NCI-H2196 (cell line): ENCODE data around the gene CLEC4F.
"Not testable (repeated sequence)": the region's sequence is repeated elsewhere in the genome, so short reads cannot be mapped to it uniquely, and the experiment has no call there.

Source experiments
- DNase-seq: peaks from one replicate; lab custom pipeline; 2025; ENCODE audit not compliant: unreplicated experiment; lab: John Stamatoyannopoulos, UW

Gene CLEC4F

DNA sequence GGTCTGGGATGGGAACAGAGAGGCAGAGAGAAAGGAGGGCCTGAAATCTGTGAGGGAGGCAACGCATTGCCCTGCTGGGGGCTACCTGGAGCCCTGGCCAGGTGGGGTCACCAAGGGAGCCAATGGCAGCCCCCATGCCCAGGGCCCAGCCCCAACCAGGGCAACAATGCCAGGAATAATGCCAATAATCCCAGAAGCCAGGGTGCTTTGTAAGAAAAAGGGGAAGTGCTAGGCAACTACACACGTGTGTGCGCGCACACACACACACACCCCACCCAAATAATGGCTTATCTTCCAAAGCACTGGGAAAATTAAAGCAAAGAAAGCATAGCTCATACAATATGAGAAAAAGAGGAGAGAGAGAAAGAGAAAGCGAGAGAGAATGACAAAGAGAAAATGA lies 7.0 kb upstream of the CLEC4F start:
- no peak for DNase-seq

DNA sequence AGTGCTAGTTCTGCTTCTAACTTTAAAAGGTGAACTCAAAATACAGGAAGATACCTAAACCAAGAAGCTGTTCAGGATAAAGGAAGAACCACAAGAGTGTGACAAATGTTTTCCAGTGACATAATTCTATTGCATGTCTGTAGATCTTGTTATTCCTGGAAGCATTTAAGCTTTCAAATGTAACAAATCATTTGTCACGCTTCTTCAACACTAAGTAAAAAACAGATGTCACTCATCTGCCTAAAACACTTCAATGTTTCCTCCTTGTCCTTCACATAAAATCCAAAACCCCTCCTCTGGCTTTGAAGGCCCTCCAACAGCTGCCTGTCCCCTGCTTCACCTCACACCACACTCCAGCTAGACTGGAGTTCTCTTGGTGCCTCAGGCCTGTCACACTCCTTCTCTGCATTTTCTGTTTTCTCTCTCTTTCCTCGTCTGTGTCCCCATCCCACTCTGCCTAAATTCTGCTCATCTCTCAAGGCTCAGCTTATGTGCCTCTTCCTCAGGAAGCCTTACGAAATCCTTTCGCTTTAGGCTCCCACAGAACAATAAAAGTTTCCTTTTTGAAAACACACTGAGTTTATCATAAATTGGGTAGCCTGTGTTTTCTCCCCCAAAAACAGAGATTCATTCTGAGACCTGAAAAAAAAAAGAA lies 6.4 kb upstream of the CLEC4F start:
- no peak for DNase-seq

DNA sequence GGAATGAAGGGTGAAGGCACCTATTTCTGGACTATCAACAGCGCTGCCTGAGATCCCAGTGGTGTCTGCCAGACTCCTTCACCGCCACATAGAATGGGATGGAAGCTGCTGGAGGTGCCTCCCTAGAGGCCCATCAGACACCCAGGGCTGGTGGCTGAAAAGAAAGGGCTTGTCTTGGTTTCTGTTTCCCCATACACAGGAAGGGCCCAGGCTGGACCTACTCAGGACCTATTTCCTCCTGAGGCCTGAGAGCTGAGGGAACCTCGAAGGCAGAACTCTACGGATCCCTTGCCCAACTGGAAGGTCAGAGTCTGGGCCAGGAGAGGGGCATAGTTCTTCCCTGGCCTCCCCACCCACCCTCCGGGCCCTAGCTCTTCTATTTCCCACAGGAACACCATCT lies 2.9 kb upstream of the CLEC4F start:
- DNase-seq: no peak

DNA sequence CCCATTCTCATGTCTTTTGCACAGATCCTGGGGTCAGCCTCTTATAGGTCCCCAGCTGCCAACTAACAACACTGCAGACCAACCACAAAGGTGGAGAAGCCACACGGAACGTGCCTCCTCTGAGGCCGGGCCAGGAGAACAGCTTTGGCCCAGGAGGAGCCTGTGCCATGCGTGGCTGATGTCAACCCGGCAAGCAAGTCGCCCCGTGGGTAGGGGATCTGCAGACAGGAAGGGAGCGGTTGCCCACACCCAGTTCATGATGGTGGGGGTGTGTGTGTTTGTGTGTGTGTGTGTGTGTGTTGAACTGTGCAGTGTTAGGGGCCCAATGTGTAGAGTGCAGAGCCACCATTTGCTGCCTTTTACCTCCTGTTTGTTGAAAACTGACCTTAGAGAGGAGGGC lies 2.4 kb upstream of the CLEC4F start:
- no peak for DNase-seq

DNA sequence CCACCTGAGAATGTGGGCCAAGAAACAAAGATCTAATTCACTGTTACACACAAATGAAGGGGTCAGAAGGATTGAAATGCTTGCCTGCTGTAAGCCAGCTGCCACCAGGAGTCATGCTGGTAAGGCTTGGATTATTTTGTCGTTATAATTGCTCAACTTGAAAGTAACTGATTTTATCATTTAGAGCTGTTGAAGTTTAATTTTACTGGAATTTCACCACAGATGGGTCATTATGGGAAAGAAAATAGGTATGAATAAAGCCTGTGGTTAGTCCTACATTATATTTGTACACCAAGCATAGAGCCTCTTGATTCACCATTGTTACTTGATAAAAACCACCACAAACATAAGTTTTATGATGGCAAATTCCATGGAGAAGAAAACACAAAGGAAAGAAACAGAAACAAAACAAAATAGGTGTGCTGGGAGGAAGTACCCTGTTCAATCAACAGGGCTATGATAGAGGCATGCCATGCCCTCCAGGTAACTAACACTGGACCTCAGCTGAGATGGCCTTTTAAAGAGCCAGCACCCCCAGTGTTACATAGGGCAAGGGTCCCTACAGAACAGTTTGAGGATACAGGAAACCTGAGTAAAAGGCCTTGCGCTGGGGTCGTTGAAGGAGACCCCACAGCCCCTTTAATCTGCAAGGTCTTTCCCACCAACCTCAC lies 3.0 kb downstream of the CLEC4F start:
- no peak for DNase-seq

DNA sequence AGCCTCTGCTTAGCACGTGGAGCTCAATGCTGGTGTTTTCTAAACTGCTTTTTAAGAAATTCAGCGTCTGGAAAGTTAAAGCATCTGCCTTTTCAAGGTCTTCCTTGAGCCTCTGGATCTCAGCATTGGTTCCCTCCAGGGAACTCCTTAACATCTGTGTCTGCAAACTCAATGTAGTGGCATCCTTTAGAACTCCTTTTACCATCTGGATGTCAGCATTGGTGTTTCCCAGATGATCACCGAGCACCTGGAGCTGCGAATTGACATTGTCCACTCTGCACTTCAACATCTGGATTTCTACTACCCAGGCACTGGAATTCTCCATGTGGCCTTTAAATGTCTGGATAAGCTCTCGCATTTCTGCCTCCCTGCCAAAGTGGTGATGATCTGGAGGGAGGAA lies 3.7 kb downstream of the CLEC4F start:
- no peak for DNase-seq

DNA sequence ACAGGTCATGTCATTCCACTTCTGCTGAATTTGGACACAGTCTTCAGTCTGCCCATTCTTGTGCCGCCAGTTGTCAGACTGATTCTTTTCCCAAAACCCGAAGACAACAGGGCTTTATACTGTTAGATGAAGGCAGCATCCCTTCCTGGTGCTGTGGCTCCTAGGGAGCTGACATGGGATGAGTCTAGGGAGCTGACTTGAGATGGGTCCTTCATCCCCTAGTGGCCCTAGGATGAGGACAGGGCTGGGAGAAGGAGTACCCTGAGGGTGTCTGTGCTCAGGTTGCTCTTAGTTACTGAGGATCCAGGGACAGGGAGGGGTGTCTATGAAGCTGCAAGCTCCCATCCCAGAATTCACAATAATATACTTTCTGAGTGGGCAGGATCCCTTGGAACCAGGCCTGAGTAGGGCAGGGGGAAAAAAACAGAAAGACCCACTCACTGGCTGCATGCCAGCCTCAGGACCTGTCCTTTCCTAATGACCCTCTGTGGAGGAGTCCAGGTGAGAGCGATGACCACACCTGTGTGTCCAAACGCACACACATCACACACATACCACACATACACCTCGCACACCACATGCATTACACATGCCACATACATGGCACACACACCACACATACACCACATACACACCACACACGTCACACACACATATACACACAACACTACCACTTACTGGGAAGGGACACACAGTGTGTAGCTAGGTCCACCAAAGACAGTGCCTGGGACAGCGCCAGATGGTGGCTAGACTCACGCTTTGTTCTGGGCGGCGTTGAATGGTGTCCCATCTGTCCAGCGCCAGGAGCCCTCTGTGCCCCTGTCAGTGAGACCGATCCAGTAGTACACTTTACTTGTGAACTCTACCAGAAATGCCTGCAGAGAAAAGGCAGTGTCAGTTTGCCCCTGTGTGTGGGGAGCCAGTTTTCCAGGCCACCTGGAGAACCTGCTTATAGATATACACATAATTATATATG lies 11.1 kb downstream of the CLEC4F start:
- DNase-seq: no peak

DNA sequence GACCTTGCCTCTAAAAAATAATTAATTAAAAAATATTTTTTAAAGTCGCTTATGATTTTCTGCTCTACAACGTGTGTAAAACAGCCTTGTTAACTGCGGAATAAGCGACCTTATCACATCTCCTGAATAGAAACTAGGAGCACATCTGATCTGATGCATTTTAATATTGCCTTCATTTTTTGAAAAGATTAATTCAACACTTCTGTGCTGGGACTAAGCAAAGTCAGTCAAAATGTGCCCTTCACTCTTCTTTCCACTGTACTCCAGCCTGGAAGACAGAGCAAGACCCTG lies 12.6 kb downstream of the CLEC4F start:
- DNase-seq: no peak

DNA sequence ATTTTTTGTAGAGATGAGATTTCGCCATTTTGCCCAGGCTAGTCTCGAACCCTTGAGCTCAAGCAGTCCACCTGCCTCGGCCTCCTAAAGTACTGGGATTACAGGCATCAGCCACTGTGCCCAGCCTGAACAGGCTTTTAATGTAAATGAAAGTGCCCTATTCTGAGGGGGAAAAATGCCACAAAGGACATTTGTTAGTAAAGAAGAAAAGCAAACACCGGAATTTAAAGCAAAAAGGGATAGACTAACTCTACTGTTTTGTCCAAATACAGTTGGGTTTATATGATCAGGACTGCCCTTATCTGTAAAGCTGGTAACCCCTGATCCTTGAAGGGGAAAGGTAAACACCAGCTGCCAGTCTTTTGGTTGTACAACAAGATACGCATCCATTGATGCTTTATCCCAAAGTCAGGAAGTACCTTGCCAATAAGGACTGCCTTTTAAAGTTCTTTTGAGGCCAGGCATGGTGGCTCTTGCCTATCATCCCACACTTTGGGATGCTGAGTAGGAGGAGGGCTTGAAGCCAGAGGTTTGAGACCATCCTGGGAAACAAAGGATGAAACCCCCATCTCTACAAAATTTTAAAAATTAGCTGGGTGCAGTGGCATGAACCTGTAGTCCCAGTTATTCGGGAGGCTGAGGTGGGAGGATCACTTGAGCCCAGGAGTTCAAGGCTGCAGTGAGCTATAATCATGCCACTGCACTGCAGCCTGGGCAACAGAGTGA lies 13.1 kb downstream of the CLEC4F start:
- DNase-seq: no peak

DNA sequence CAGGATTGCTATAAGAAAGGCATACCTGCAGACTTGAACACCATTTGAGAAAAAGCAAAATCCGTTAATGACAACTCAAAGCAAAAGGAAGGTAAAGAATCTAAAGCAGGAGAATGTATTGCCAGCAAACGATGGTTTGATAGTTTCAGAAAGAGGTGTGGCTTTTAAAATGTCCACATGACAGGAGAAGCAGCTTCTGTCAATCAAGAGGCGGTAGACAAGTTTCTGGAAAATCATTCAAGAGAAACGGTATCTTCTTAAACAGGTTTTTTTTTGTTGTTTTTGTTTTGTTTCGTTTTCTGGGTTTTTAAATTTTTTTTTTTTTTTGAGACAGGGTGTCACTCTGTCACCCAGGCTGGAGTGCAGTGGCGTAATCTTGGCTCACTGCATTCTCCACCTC lies 13.8 kb downstream of the CLEC4F start:
- no peak for DNase-seq

DNA sequence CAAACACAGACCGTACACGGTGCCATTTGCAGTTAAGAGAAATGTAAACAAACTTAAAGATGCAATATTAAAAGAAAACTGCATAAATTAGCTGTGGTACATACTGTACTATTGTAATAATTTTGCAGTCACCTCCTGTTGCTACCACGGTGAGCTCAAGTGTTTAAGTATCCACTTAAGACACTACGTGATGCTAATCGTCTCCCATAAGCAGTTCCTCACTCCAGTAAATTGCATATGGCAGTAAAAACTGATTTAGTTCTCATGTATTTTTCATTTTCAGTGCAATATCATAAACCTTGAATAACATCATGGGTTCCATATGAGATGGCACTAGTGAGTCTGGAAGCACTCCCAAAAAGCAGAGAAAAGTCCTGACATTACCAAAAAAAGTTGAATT lies 14.4 kb downstream of the CLEC4F start:
- DNase-seq: no peak

DNA sequence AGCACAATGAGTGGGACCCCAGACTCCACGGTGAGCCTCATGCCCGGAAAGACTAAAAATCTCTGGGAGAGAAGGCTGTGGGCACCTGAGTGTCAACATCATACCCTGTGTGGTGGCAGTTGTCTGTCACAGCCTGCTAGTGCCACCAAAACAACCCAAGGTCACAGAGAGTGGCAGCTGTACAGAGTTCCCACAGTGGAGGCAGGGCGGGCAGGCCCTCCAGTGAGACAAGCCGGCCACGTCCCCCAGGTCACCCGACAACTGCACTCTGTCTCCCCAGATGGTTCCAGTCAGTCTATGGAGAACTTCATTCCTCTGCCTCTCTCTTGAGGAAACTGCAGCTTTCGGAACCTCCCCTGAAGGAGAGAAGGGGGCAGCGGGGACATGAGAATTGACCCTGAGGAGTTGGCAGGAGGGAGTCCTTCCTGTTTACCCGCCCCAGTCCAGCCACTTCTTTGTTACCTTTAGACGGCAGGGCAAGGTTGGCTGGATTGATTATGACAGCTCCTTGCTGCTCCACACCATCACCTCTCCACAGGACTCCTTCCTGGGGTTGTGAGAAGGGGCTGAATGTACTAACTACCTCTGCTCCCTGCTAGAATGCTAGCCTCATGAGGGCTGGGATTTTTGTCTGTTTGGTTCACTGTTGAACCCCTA lies 18.7 kb downstream of the CLEC4F start:
- DNase-seq: no peak

DNA sequence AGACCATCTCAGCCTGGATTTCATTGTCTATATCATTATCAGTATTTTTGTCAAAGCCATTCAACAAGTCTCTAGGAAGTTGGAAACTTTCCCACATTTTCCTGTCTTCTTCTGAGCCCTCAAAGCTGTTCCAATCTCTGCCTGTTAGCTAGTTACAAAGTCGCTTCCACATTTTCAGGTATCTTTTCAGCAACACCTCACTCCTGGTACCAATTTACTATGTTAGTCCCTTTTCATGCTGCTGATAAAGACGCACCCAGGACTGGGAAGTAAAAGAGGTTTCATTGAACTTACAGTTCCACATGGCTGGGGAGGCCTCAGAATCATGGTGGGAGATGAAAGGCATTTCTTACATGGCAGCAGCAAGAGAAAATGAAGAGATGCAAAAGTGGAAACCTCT lies 20.7 kb downstream of the CLEC4F start:
- DNase-seq: no peak

DNA sequence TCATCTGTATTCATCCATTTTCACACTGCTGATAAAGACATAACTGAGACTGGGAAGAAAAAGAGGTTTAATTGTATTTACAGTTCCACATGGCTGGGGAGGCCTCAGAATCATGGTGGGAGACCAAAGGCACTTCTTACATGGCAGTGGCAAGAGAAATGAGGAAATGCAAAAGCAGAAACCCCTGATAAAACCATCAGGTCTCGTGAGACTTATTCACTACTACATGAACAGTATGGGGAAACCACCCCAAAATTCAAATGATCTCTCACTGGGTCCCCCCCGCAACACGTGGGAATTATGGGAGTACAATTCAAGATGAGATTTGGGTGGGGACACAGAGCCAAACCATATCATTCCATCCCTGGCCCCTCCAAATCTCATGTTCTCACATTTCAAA lies 22.4 kb downstream of the CLEC4F start:
- DNase-seq: not testable (repeated sequence)

DNA sequence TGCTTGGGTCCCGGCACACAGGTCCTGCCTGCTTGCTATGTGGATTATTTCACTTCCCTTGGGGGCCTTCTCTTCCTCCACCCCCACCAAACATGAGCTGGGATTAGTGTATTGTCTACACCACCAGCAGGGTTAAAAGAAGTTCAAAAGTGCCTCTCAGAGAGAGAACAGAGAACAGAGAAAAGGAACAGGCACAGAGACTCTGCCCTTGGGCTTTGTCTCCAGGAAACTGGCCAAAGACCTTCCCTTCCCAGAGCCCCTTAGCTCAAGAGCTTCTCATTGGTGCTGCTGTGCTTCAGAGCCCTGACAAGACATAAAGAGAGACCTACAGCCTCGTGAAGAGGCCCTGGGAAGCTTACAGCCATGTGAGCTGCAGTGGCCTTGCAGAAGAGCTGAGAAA lies 22.9 kb downstream of the CLEC4F start:
- no peak for DNase-seq

DNA sequence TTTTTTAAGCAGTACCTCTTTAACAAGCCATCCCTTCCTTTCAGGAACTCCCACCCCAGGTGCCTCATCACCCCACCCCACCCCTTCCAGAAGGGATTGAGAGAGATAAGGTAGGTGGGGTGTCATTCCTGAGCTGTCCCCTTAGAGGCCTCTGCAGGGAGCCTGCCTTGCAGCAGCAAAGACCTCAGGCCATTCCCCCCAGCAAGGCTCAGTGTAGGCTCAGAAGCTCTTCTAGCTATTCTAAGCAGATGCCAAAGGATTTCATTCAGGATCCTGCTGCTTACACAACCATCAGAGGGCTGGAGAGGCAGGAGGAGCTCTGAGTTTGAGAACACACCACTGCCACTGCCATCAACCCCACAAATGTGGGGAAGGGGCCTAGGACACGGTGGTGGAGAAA lies 24.1 kb downstream of the CLEC4F start:
- no peak for DNase-seq

DNA sequence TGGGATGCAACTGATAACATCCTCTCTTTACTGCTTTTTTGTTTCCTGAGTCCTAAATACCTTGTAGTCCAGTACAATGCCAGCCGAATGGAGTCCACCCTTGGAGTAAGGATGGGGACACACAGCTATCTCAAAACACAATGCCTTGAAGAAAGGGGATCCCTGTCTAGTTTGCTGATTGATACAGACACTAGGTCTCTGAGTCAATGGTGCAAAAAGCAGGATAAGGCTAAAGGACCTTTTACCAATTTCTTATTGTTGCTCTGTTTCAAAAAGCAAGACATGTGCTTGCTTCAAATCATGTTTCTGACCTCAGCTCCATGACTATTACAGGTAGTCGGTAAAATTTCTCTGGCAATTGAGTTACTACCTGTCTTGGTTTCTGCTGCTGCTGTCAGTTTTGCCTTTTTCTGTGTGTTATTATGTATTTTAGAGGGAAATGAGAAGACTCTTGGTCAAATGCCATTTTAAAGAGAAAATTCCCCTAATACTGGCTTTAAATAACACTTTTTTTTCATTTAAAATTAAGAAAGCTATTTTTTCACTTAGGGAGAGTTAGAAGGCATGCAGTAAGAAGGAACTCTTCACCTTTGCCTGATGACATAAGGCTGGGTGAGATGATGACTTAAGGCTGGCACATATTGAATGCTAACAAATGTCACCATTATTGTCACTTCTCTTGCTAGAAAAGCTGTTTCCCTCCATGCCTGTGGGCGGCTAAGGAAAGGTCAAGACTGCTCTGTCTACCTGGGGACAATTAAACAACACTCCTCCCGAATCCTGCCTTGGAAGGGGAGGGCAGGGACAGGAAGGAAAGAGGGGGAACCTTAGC lies 25.0 kb downstream of the CLEC4F start:
- no peak for DNase-seq

DNA sequence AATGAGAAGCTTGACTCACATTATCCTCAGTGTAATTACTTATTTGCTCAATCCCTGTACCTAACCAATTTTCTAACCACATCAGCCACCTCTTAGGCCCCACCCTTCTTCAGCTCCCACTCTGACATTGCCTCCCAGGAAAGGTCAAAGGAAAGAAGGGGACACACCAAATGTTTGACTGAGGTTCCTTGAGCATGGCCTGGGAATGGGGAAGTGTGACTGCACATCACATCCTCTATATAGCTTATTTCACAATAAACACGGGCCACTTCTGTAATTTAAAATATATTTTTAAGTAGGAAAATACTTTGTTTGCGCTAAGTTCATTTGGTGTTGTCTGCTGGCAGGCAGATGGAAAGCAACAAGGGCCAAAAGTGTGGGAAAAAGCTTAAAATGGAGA lies 26.9 kb downstream of the CLEC4F start:
- DNase-seq: no peak

DNA sequence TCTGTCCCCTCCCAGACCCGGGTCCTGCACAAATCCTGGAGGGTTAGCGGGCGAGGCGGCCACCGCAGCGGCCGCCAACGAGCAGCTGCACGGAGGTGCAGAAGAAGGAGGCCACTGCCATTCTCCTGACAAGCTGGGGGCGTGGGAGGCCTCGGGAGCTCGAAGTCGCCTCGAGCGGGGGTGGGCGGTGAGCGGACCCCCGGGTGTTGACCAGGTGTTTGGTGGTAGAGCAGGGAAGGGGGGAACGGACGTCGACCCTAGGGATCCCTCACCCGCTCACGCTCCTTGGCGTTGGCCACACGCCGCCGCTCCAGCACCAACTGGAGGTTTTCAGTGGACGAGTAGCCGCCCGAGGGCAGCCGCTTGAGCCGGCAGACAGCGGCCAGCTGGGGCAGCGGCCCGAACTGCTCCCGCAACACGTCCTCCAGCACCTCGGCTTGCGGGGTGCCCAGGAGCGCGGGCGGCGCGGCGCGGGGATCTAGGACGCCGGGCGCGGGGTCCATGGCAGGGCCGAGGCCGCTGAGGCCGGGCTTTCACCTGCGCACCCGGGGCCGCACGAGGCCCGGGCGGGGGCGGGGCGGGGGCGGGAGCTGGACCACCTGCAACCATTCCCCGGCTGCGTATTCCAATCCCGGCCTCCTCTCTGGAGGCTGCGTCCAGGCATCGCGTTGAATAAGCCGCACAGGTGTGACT lies 30.1 kb downstream of the CLEC4F start, which contains the start of gene FIGLA:
Gene FIGLA (minus strand): TSS at position 508 of the 693 bp plus-strand sequence. CDS start 5 bp downstream, at position 503.
- DNase-seq: no peak
